ENCODE results near the gene AHRR.

- TF ChIP-seq CTCF (IDR thresholded peaks at IDR 0.05) (no peak), POLR2A (IDR thresholded peaks at IDR 0.05) (no peak)
Observed at GRCh38 chr5:390623-391491, 69.3 kb downstream of the AHRR start.
